Measurements from ENCODE around the gene NAA80. TPM values are rescaled to one million over a fixed set of nuclear protein-coding genes. Genes with fewer than 3 reads are reported as not detected.
A peak's percentile ranks its signal among the peaks of the same experiment; 100 is the strongest.

NAA80 gene
- total and polyA plus RNA-seq, 2 of the 8 experiments (the other 6 are each of a cell fraction or from before 2014, with no cell fraction given), result 11.3 to 16.7 TPM

DNA sequence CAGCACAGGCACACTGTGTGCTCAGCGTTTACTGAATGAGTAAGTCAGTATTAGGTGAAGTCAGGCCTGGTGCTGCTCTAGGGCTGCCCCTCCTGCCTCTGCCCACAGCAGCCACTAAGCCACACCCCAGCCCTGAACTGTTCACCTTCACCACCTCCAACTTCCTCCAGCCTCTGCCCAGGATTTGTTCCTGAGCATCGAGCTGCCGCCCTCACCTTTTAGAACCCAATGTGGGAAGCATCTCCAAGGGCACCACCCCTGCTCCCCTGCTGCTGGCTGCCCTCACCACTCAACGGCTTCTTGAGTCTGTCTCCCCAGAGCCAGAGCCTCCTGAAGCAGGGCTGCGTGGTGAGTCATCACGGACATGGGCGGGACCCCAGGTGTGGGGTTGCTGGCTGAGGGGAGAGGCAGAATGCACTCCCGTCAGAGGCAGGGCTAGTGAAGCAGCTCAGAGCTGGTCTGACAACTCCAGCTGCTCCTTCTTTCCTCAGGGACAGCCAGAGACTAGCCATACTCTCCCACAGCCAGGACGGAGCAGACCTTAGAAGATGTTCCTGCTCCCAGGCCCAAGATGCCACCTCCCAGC, 17.5 kb upstream of the NAA80 start:
- no peak for TF ChIP-seq JUN (IDR thresholded peaks at IDR 0.05; ENCODE audit: low read depth, low read length)
- TF ChIP-seq JUND (IDR thresholded peaks at IDR 0.05; ENCODE audit: low read length), result peak; percentile 35; the same call in 1 of the 2 replicates
- Histone ChIP-seq H3K23me2 (ENCODE audit: low read depth, low read length) (peaks cover 7% of the 10 kb centered on the region), H2BK5ac (ENCODE audit: low read depth, low read length) (0 out of 2 replicates have a peak overlapping the region, but pooled peaks have one; percentile 71), H2BK20ac (ENCODE audit: low read length) (no peak overlapping the region), H4K5ac (ENCODE audit: insufficient read length, low read depth, low read length) (no peak overlapping the region), H3K4ac (replicated peaks; ENCODE audit: insufficient read length, low read depth, low read length) (no peak overlapping the region), H4K91ac (replicated peaks; ENCODE audit: insufficient read length, low read length) (no peak overlapping the region), H3K23ac (ENCODE audit: insufficient read length) (no peak overlapping the region), H2BK120ac (replicated peaks; ENCODE audit: low read depth, low read length) (no peak overlapping the region), H3K56ac (replicated peaks; ENCODE audit: insufficient read length, low read depth, low read length) (no peak overlapping the region), H3K4me1 (replicated peaks in 1 of 4; ENCODE audit: control insufficient read depth in 3 of 4, insufficient read depth in 4 of 4, low read length in 3 of 4) (peaks cover 0 to 12% (median 9%) of the 10 kb centered on the region in 4 experiments; a peak in 6 of 7 replicates), H2AK5ac (ENCODE audit: low read depth, low read length) (no peak overlapping the region), H3K27me3 (replicated peaks in 1 of 4; ENCODE audit: control insufficient read depth in 3 of 4, extremely low read depth in 1 of 4, insufficient read depth in 3 of 4, low read length in 3 of 4) (no peaks in the 10 kb centered on the region), H3K36me3 (ENCODE audit: control insufficient read depth in 2 of 4, insufficient read depth in 4 of 4, low read length in 3 of 4) (peaks cover 16 to 34% (median 28%) of the 10 kb centered on the region in 4 experiments), H3K4me3 (ENCODE audit: extremely low read depth in 1 of 4, insufficient read depth in 2 of 4, low read depth in 3 of 4, low read length in 4 of 4) (no peak overlapping the region; a peak in 1 of 8 replicates), H3K79me2 (ENCODE audit: control insufficient read depth in 1 of 2, insufficient read depth in 2 of 2, low read length in 2 of 2) (peaks cover 0 to 25% of the 10 kb centered on the region in 2 experiments; a peak in 3 of 4 replicates), H2AFZ (ENCODE audit: low read length) (no peak overlapping the region), H2BK12ac (ENCODE audit: low read depth, low read length) (no peak overlapping the region), H4K8ac (ENCODE audit: extremely low read depth, insufficient read depth, low read length) (0 out of 2 replicates have a peak overlapping the region, but pooled peaks have one; percentile 54), H3K18ac (ENCODE audit: extremely low read depth, low read length) (no peak overlapping the region), H3K9ac (replicated peaks in 1 of 4; ENCODE audit: extremely low read depth in 1 of 4, low read depth in 3 of 4, low read length in 3 of 4) (peak overlapping the region in 1 of 4 experiments; percentile 10; a peak in 1 of 7 replicates), H4K20me1 (replicated peaks in 1 of 2; ENCODE audit: control insufficient read depth in 1 of 2, insufficient read depth in 2 of 2, low read length in 2 of 2) (peaks cover 19 to 35% of the 10 kb centered on the region in 2 experiments), H3K9me3 (ENCODE audit: insufficient read depth in 2 of 2, low read depth in 1 of 2, low read length in 1 of 2) (peaks cover 0 to 4% of the 10 kb centered on the region in 2 experiments; a peak in 1 of 4 replicates), H3K14ac (ENCODE audit: insufficient read length) (no peak overlapping the region), H3K27ac (ENCODE audit: low read depth, low read length) (no peak overlapping the region), H3K4me2 (ENCODE audit: insufficient read depth in 1 of 2, low read depth in 2 of 2, low read length in 2 of 2) (no peak overlapping the region; a peak in 1 of 4 replicates), H3K79me1 (ENCODE audit: low read depth, low read length) (peaks cover 20% of the 10 kb centered on the region), H2BK15ac (ENCODE audit: low read length) (no peak overlapping the region)
- POLR2A ChIA-PET (ENCODE audit: partially characterized antibody), result interaction anchor here (6.3 to 12.6 kb wide), 2 partner anchors 13 to 15 kb away, joined by 36 to 149 read pairs; partner anchors contain the start of genes HYAL1, HYAL3, NAA80 and TUSC2
- FAIRE-seq (no peak), DNase-seq (ENCODE audit: low read depth in 1 of 2, low spot score in 2 of 2) (no peak)
- WGBS, 2 experiments (ENCODE audit: extremely low coverage in 1 of 2, insufficient coverage in 1 of 2, insufficient read length in 1 of 2, insufficient replicate concordance in 2 of 2, low coverage in 1 of 2, low lambda C conversion rate in 2 of 2, missing lambda C conversion rate in 1 of 2), result 91% methylated on average over 9 of the region's 9 CpGs; no CpG with 5 or more reads in 1 of the 2 experiments
- CTCF ChIA-PET (ENCODE audit: partially characterized antibody), result interaction anchor here (1.2 to 3.6 kb wide), 2 partner anchors 11 to 14 kb away, joined by 4 to 17 read pairs; partner anchors contain the start of genes HYAL1 and TUSC2

Measured in H1 (cell line).